Measurements from ENCODE around the gene STXBP1. TPM values are rescaled to one million over a fixed set of nuclear protein-coding genes. Genes with fewer than 3 reads are reported as not detected.

Gene STXBP1
- total RNA-seq, 4 donors from 2014 or later: 3.4 to 36.8 (median 9.2) TPM

- peaks cover 14 to 23% of the 10 kb centered on the region in 2 donors for H3K4me1 ChIP-seq
- peak within 1 kb of the TSS; percentile 55 to 85 (median 70) for H3K4me3 ChIP-seq
- DNase-seq (peak; percentile 95 to 96), ATAC-seq (peak; percentile 91 to 93)
- TF ChIP-seq, protein P1, sequence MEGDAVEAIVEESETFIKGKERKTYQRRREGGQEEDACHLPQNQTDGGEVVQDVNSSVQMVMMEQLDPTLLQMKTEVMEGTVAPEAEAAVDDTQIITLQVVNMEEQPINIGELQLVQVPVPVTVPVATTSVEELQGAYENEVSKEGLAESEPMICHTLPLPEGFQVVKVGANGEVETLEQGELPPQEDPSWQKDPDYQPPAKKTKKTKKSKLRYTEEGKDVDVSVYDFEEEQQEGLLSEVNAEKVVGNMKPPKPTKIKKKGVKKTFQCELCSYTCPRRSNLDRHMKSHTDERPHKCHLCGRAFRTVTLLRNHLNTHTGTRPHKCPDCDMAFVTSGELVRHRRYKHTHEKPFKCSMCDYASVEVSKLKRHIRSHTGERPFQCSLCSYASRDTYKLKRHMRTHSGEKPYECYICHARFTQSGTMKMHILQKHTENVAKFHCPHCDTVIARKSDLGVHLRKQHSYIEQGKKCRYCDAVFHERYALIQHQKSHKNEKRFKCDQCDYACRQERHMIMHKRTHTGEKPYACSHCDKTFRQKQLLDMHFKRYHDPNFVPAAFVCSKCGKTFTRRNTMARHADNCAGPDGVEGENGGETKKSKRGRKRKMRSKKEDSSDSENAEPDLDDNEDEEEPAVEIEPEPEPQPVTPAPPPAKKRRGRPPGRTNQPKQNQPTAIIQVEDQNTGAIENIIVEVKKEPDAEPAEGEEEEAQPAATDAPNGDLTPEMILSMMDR (IDR thresholded peaks at IDR 0.05 in 4 of 5, conservative IDR thresholded peaks at IDR 0.05 in 1 of 5): peak; percentile 95 to 99 (median 98)
- TF ChIP-seq POLR2A (IDR thresholded peaks at IDR 0.05): peak; percentile 91 to 92
- H3K27ac ChIP-seq: peak within 1 kb of the TSS; percentile 86 to 98 (median 91)
- H3K27me3 ChIP-seq: no peaks in the 10 kb centered on the region
- in situ Hi-C loops (cut with MboI; ENCODE audit: low sequenced_read_pairs in 4 of 4) (loop anchor here (5.0 to 10.0 kb wide), 8 partner anchors 47 to 230 kb away; partner anchors contain the start of gene CDK9 (in 1 of the 4)), intact Hi-C loops (cut with DNase I; ENCODE audit: low total_unique reads) (loop anchor here (1.0 to 2.0 kb wide), 9 partner anchors 19 to 231 kb away; partner anchors contain the start of genes ST6GALNAC4, STXBP1 and TTC16)
- H3K9me3 ChIP-seq: no peaks in the 10 kb centered on the region
- peaks cover 0 to 18% of the 10 kb centered on the region in 2 donors for H3K36me3 ChIP-seq
Measured at GRCh38 chr9:127734747-127735529, 122.9 kb downstream of the STXBP1 start, which contains the start of gene TOR2A. TSS of gene TOR2A (minus strand) at chr9:127735294. CDS start at chr9:127735270, 24 bp downstream.

- no peaks in the 10 kb centered on the region for H3K27me3 ChIP-seq
- intact Hi-C loops (cut with DNase I; ENCODE audit: low total_unique reads) (loop anchor here (1.0 to 2.0 kb wide), 6 partner anchors 36 to 186 kb away; partner anchors contain the start of genes ST6GALNAC4 and STXBP1), in situ Hi-C loops (cut with MboI; ENCODE audit: low sequenced_read_pairs in 4 of 4) (loop anchor here (5.0 to 10.0 kb wide), 7 partner anchors 47 to 231 kb away; partner anchors contain the start of gene CDK9 (in 1 of the 4))
- peaks cover 0 to 18% of the 10 kb centered on the region in 2 donors for H3K36me3 ChIP-seq
- peak overlapping the region in 1 of 4 donors; percentile 69 for H3K4me3 ChIP-seq
- ATAC-seq: no peak
- peak overlapping the region; percentile 35 to 93 (median 62) for H3K27ac ChIP-seq
- TF ChIP-seq POLR2A (IDR thresholded peaks at IDR 0.05): no peak
- TF ChIP-seq, protein P1 (IDR thresholded peaks at IDR 0.05 in 4 of 5, conservative IDR thresholded peaks at IDR 0.05 in 1 of 5): no peak
- peaks cover 20 to 28% of the 10 kb centered on the region in 2 donors for H3K4me1 ChIP-seq
- no peaks in the 10 kb centered on the region for H3K9me3 ChIP-seq
- DNase-seq: no peak
Measured at GRCh38 chr9:127735530-127736185, 123.6 kb downstream of the STXBP1 start.

DNA sequence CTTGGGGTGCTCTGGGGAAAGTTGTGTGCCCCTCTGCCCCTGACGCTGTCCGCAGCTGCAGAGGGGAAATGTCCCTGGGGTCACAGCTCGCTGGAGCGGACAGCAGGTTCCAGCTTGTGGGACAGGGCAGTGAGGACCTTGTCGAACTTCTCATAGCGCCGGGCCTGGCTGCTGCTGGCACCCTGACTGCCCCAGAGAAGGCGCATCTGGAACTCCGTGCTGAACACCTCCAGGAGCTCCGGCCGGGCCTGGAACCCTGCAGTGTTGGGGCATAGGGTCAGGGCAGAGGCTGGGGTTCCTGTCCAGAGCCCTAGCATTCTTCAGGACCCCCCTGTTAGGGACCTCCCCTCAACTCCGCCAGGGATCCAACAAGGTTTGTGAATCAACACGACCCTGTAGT lies 126.6 kb downstream of the STXBP1 start:
- no peak for TF ChIP-seq POLR2A (IDR thresholded peaks at IDR 0.05)
- TF ChIP-seq, protein P1 (IDR thresholded peaks at IDR 0.05 in 4 of 5, conservative IDR thresholded peaks at IDR 0.05 in 1 of 5): no peak
- intact Hi-C loops (cut with DNase I; ENCODE audit: low total_unique reads): loop anchor here (1.0 kb wide), 1 partner anchor 181 kb away; no protein-coding TSS in a partner anchor

DNA sequence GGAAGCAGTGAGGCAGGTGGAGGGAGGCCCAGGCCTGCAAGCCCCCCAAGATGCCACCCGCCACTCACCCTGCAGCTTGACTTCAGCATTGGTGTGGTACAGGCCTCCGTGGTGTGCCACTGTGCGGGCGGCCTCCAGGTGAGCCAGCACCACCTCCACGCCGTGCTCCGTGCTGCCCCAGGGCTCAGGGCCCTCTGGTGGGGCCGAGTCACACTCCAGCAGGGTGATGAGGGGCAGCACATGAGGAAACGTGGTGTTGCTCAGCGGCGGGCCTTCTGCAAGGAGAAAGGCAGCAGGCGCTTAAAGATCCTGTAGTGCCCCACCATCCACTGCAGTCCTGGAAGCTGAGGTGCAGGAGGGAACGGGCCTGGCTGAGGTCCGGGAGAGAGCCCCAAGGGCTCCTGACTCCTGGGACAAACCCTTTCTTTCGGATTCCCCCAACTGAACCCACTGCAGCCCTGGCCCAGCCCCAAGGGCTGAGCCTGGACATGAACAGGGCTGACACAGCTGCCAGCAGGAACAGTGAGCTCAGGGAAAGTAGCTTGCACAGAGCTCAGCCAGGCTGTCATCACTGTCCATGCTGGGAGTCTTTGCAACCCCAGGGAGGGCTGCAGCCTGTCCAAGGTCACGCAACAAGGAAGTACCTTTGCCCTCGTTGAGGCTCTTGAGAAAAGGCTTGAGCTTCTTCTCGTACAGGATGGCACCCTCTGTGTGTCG lies 127.7 kb downstream of the STXBP1 start:
- H3K27ac ChIP-seq: peak overlapping the region; percentile 86 to 93 (median 89)

More for the DNA sequence above, 126.6 kb downstream of the STXBP1 start:
- in situ Hi-C loops (cut with MboI; ENCODE audit: low sequenced_read_pairs in 4 of 4): loop anchor here (5.0 to 10.0 kb wide), 7 partner anchors 44 to 234 kb away; partner anchors contain the start of gene CDK9 (in 1 of the 4)
- no peaks in the 10 kb centered on the region for H3K36me3 ChIP-seq
- no peaks in the 10 kb centered on the region for H3K27me3 ChIP-seq
- no peak for DNase-seq
- peaks cover 25 to 37% of the 10 kb centered on the region in 2 donors for H3K4me1 ChIP-seq
- no peak overlapping the region for H3K4me3 ChIP-seq
- ATAC-seq: no peak
- H3K9me3 ChIP-seq: no peaks in the 10 kb centered on the region
- no peak overlapping the region for H3K27ac ChIP-seq

More for the DNA sequence above, 127.7 kb downstream of the STXBP1 start:
- Histone ChIP-seq H3K9me3 (no peaks in the 10 kb centered on the region), H3K27me3 (no peaks in the 10 kb centered on the region), H3K36me3 (no peaks in the 10 kb centered on the region), H3K4me3 (no peak overlapping the region), H3K4me1 (peaks cover 19 to 30% of the 10 kb centered on the region in 2 donors)
- peak in 1 of 2 donors; percentile 16 for ATAC-seq
- intact Hi-C loops (cut with DNase I; ENCODE audit: low total_unique reads): loop anchor here (1.0 kb wide), 3 partner anchors 32 to 180 kb away; no protein-coding TSS in a partner anchor
- no peak for TF ChIP-seq POLR2A (IDR thresholded peaks at IDR 0.05)
- TF ChIP-seq, protein P1 (IDR thresholded peaks at IDR 0.05 in 4 of 5, conservative IDR thresholded peaks at IDR 0.05 in 1 of 5): no peak
- DNase-seq: peak; percentile 38 to 61
- in situ Hi-C loops (cut with MboI; ENCODE audit: low sequenced_read_pairs in 4 of 4): loop anchor here (5.0 to 10.0 kb wide), 7 partner anchors 43 to 235 kb away; partner anchors contain the start of gene CDK9 (in 1 of the 4)

Data from gastrocnemius medialis (tissue), 4 donors.